Kidney glomerular epithelial cell (primary cell): ENCODE results near the gene HECW1.

Experiments
- DNase-seq: peaks from one replicate; lab custom pipeline; 2025; lab: John Stamatoyannopoulos, UW

Gene HECW1

GRCh38 chr7:43506460-43506859 is 394.0 kb downstream of the HECW1 start:
- no peak for DNase-seq

- DNase-seq, result no peak
These were observed 396.0 kb downstream of the HECW1 start for GRCh38 chr7:43508461-43508860.

DNA sequence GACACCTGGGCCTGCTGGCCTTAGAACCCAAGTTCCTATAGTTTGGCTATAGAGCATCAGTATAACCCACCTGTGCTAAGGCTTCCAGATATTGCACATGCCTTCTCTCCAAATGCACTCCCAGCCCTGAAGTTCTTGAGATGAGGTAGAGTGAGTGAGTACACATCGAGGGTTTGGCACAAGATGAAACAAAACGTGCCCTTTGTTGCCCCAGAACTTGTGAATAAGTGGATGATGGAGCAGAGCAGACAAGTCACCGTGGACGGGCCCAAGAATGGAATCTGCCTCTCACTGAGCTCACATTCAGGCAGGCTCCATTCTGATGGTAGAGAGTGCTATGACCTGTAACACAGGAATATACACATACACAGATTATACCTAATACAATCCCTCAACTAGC is 397.5 kb downstream of the HECW1 start:
- DNase-seq, result no peak

GRCh38 chr7:43511029-43511428 is 398.6 kb downstream of the HECW1 start:
- DNase-seq, result no peak

- DNase-seq, result no peak
These were observed 399.5 kb downstream of the HECW1 start for GRCh38 chr7:43511769-43512515.

DNA sequence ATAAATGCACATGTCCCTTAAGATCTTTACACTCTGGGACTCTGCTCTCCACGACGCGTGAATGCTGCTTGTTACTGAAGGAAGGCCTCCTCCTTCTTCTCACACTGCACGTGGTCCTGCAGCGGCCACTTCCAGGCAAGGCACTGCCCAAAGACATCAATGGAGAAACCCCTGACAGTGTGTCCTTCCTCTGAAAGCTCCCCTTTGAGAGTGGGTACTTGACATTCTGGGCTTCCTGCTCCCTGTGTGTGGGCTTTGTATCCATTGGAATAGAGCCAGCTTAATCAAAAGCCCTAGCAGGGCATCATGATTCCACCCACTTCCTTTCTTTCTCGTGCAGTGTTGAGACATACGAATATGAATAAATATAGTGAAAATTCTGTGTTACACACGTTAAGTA is 400.8 kb downstream of the HECW1 start:
- no peak for DNase-seq

- no peak for DNase-seq
These were observed 404.3 kb downstream of the HECW1 start for GRCh38 chr7:43516581-43517342.

DNA sequence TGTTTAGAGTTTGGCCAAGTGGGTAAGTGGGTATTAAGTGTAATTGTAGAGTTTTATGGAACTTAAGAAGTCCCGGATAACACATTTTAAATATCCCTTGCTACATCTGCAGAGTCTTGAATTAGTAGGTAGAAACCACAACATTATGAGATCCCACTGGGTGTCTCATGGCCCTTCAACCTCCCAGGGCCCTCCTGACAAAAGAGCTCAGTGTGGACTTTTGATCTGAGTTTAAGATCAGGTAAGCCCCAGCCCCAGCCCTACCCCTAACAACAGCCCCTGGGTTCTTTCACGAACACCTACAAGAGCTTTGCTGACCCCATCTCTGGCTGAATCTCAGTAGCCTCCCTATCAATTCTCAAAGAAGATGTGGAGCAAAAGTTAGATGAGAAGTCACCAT is 405.0 kb downstream of the HECW1 start:
- no peak for DNase-seq

DNA sequence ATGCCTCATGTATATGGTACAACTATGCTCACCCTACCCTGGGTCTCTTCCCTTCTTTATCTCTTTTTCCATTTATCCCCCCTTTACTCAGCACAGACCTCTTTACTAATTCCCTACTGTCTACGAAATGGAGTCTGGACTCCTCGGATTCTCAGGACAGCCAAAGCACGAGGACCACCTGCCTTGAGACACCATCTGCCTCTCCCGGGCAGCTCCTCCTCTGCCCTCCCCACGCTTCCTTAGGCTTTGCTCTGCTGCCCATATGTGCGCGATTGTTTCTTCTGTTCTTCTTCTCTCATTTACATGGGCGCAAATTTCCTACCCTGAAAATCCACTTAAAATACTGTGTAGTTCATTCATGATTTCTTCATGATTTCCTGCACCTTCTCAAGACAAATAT is 407.8 kb downstream of the HECW1 start:
- DNase-seq, result no peak

DNA sequence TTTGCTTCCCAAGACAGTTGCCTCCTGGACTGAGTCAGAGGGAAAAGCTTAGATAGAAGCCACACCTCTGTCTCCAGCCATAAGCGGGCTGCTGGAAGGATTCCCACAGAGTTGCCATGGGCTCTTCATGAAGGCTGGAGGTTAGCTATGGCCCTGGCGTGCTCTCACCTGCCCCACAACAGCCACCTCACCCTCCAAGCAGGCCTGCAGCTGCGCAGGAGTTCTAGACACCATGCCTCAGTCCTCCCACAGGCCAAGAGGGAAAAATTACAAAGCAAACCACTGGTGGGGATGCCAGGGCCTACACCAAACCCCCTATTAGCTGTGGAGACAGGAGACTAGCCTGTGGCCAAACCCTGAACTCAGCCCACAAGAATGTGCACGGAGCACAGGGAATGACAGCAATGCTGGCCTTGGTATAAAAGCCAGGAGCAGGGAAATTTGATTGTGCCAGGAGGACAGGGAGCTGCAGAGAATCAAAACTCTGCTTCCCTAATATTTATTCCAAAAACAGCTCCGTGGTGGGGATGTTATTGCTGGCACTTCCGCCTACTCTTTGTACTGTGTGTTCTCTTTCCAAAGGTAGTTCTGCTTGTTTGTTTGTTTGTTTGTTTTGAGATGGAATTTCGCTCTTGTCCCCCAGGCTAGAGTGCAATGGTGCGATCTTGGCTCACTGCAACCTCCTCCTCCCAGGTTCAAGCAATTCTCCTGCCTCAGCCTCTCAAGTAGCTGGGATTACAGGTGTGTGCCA is 410.1 kb downstream of the HECW1 start:
- DNase-seq, result no peak

- no peak for DNase-seq
These were observed 416.3 kb downstream of the HECW1 start for GRCh38 chr7:43528576-43529354.

DNA sequence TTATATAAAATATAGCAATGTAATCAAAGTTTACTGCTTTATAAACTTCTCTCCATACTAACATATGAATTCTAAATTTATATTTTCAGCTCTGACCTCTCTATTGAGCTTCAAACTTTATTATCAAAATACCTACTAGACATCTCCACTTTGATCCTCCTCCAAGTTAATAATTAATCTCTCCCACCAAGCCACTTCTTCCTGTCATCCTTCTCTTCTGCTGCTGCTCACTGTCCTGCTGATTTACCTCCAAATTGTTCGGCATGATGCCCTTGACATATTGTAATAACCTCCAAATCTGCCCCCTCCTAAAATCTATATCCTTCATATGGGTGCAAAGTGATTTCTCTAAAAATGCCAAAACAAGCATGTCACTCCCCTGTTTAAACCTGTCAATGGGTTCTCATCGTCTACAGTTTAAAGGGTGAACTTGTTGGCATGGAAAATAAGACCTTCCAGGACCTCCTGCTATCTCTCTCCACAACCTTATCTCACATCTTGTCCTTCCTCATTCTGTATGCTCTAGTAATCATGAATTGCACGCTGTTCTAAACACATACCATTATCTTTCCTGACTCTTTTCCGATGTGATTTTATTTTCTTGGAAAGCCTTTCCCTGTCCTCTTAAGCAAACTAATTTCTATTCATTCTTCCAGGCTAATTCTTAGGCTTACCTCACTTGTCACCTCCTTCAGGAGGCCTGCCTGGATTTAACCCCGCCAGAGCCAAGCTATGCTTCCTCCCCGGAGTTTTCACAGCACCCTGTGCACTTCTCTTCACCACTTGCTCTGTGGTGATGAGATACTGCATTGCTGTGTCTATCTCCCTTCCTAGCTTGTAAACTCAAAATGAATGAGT is 418.3 kb downstream of the HECW1 start:
- DNase-seq, result peak; percentile 32

GRCh38 chr7:43531700-43532099 is 419.3 kb downstream of the HECW1 start:
- DNase-seq, result no peak

GRCh38 chr7:43533801-43534479 is 421.5 kb downstream of the HECW1 start:
- no peak for DNase-seq

DNA sequence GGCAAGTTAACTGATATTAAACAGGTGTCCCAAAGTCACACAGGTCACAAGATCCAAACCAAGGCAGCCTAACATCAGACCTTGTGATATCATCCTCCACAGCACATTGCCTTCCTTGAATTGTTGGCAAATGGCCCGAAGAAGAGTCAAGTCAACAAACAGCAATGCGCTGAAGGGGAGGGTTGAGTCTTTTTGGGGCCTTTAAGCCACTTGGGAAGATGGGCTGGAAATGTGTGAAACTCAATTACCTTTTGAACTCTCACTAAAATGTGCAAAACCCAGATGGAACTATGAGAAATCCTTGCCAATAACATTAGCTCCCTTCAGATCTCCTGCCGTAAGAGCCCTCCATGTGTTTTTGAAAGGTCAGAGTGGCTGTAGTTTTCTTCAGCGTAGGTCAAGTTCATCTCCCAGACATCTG is 422.6 kb downstream of the HECW1 start:
- DNase-seq, result peak; percentile 42

DNA sequence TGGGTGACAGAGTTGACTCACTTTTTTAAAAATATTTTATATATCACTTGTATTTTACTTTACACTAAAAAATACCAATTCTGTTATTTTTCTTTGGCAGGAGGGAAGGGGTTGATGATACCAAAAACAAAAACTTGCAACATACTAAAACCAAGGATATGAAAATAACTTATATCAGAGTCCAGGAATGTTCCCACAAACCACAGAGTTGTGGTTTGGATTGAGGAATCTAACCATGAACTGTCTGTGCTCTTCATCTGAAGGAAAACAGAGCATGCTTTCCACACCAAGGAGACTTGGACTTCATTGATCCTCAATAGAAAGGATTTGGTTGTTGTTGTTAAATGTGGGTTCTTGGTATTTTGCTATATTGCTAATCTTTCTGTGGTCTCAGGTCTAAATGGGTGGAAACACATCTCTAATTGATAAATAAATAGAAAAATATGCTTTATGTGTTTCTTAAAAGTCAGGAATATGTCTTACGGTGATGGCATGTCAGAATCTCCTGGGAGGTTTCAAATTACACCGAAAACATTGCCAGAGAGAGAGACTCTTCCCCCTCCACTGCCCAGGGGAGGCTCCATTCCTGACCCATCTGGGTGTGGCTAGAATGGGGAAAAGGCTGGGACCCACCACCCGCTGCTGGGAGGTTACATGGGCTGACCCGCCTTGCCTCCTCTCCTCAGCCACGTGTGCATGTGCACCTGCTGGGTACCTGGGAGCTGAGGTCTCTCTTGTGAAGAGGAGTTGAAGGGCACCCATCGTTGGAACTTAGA is 423.6 kb downstream of the HECW1 start:
- peak; percentile 88 for DNase-seq

DNA sequence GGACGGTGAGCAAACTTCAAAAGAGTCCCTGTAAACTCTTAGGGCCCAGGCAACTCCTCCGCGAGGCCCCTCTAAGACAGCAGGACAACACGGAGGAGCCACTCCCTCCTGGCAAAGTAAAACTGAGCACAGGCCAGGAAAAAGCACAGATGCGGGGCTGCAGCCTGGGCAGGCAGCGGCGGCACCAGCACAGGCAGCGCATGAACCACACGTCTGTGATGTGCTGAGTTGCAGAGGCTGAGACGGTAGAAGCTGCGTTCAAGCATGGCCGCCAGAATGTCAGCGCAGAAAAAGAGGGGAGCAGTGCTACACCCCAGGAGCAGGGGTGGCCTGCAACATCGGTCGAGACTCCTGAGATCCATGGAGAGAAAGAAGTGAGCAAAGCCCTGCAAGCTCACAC is 424.3 kb downstream of the HECW1 start:
- no peak for DNase-seq

GRCh38 chr7:43537765-43538403 is 425.4 kb downstream of the HECW1 start:
- peak; percentile 94 for DNase-seq

DNA sequence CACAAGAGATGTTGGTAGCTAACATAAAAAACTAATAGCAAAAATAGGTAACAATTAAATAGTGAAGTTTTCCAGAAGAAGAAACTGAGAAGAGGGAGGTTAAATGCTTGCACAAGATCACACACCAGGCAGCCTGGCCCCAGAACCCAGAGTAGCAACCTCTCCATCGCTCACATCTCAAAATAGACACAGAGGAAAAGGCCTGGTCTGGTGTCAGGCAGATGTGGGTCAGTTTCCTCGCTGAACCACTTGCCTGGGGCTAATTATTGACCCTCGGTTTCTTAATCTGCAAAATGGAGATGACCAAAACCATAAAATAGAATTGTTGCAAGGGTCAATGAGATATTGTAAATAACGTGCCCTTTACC is 425.9 kb downstream of the HECW1 start:
- DNase-seq, result no peak
